ENCODE data around the gene SASH1. TPM values are rescaled to one million over a fixed set of nuclear protein-coding genes. Genes with fewer than 3 reads are reported as not detected.
A peak's percentile ranks its signal among the peaks of the same experiment; 100 is the strongest.

SASH1 gene
- total RNA-seq, 1 donor from 2014 or later, result 15.5 TPM

GRCh38 chr6:148325316-148326068 is 17.1 kb upstream of the SASH1 start:
- Mint-ChIP-seq H3K9me3 (ENCODE audit: unreplicated experiment) (no peaks in the 10 kb centered on the region), H3K27me3 (ENCODE audit: low read depth, unreplicated experiment) (peaks cover 2% of the 10 kb centered on the region), H3K27ac (ENCODE audit: unreplicated experiment) (no peak overlapping the region), H3K4me3 (ENCODE audit: unreplicated experiment) (no peak overlapping the region), H3K4me1 (ENCODE audit: low read depth, unreplicated experiment) (peaks cover 13% of the 10 kb centered on the region), H3K36me3 (ENCODE audit: low read depth, unreplicated experiment) (no peaks in the 10 kb centered on the region)
- DNase-seq (ENCODE audit: low read depth) (no peak), FAIRE-seq (no peak)
- TF ChIP-seq CTCF (IDR thresholded peaks at IDR 0.05; ENCODE audit: insufficient read depth, low read depth, low read length) (no peak), EZH2 (IDR thresholded peaks at IDR 0.05; ENCODE audit: insufficient read depth, low read length) (no peak)
- no peak overlapping the region for H3K4me3 ChIP-seq (ENCODE audit: insufficient read depth, low read depth, low read length)
- no peak overlapping the region for H3K27ac ChIP-seq (ENCODE audit: low read depth, low read length)
- H3K4me1 ChIP-seq (ENCODE audit: insufficient read depth, low read length), result peaks cover 21% of the 10 kb centered on the region
- H3K79me2 ChIP-seq (ENCODE audit: insufficient read depth, low read length), result no peaks in the 10 kb centered on the region
- H3K9ac ChIP-seq (ENCODE audit: low read length), result no peak overlapping the region
- no peaks in the 10 kb centered on the region for H3K9me3 ChIP-seq (ENCODE audit: insufficient read depth, low read depth, low read length)
- H2AFZ ChIP-seq (ENCODE audit: low read depth, low read length), result no peak overlapping the region
- no peaks in the 10 kb centered on the region for H3K27me3 ChIP-seq (ENCODE audit: insufficient read depth, low read length)
- no peaks in the 10 kb centered on the region for H3K36me3 ChIP-seq (ENCODE audit: insufficient read depth, low read length)
- no peak overlapping the region for H3K4me2 ChIP-seq (ENCODE audit: low read length)
- no peaks in the 10 kb centered on the region for H4K20me1 ChIP-seq (ENCODE audit: insufficient read depth, low read length)

- peak overlapping the region; percentile 28 for H3K9ac ChIP-seq (ENCODE audit: low read length)
- no peak overlapping the region for H3K4me3 ChIP-seq (ENCODE audit: insufficient read depth, low read depth, low read length)
- H3K36me3 Mint-ChIP-seq (ENCODE audit: low read depth, unreplicated experiment), result no peaks in the 10 kb centered on the region
- no peaks in the 10 kb centered on the region for H3K79me2 ChIP-seq (ENCODE audit: insufficient read depth, low read length)
- H3K4me2 ChIP-seq (ENCODE audit: low read length), result peak overlapping the region; percentile 44
- H3K27me3 Mint-ChIP-seq (ENCODE audit: low read depth, unreplicated experiment), result peaks cover 2% of the 10 kb centered on the region
- H3K4me3 Mint-ChIP-seq (ENCODE audit: unreplicated experiment), result no peak overlapping the region
- DNase-seq (ENCODE audit: low read depth), result peak; percentile 58
- no peaks in the 10 kb centered on the region for H3K9me3 Mint-ChIP-seq (ENCODE audit: unreplicated experiment)
- peaks cover 20% of the 10 kb centered on the region for H3K4me1 ChIP-seq (ENCODE audit: insufficient read depth, low read length)
- no peak overlapping the region for H3K27ac Mint-ChIP-seq (ENCODE audit: unreplicated experiment)
- H3K9me3 ChIP-seq (ENCODE audit: insufficient read depth, low read depth, low read length), result no peaks in the 10 kb centered on the region
- no peaks in the 10 kb centered on the region for H3K27me3 ChIP-seq (ENCODE audit: insufficient read depth, low read length)
- peak overlapping the region; percentile 55 for H3K27ac ChIP-seq (ENCODE audit: low read depth, low read length)
- H3K4me1 Mint-ChIP-seq (ENCODE audit: low read depth, unreplicated experiment), result peaks cover 13% of the 10 kb centered on the region
- no peaks in the 10 kb centered on the region for H3K36me3 ChIP-seq (ENCODE audit: insufficient read depth, low read length)
- no peaks in the 10 kb centered on the region for H4K20me1 ChIP-seq (ENCODE audit: insufficient read depth, low read length)
- TF ChIP-seq CTCF (IDR thresholded peaks at IDR 0.05; ENCODE audit: insufficient read depth, low read depth, low read length) (no peak), EZH2 (IDR thresholded peaks at IDR 0.05; ENCODE audit: insufficient read depth, low read length) (no peak)
- no peak overlapping the region for H2AFZ ChIP-seq (ENCODE audit: low read depth, low read length)
- FAIRE-seq, result no peak
Observed at GRCh38 chr6:148328876-148329555, 13.6 kb upstream of the SASH1 start.

Data from astrocyte (in vitro differentiated cells and primary cell).